Right lobe of liver (tissue), 4 donors: ENCODE results near the gene C11orf21.

Experiments
- CTCF ChIP-seq, 4 donors: fragments of 200-600 bp in 3 of 4; fragments of 450-650 bp in 1 of 4; IDR thresholded peaks; one replicate each; pipeline versions ENCODE4 v1.5.1 to v1.8.0; 2016 to 2022; ENCODE audit warnings: antibody characterized with exemption in 4 of 4, mild to moderate bottlenecking in 2 of 4
- POLR2A ChIP-seq: fragments of 450-650 bp; IDR thresholded peaks from one replicate; pipeline ENCODE4 v1.6.1; 2017; ENCODE audit warnings: antibody characterized with exemption, mild to moderate bottlenecking
- donor health status: DM: no; HTN: no; CAD: no.
- donor health status: DM: no; HTN: no; CAD: no.
- donor health status: DM: no; HTN: yes; CAD: no.

GRCh38 chr11:2256951-2257700 lies 44.6 kb downstream of the C11orf21 start:
- no peak for TF ChIP-seq CTCF (IDR thresholded peaks at IDR 0.05)
- TF ChIP-seq POLR2A, result no peak
